GM21423 (cell line): ENCODE data around the gene GPSM1.

Experiments
- ATAC-seq: cut with Tn5 transposase; IDR thresholded peaks from one replicate; pipeline ENCODE4 v1.9.1; 2021; ENCODE audit warnings: mild to moderate bottlenecking, moderate library complexity; ENCODE audit not compliant: unreplicated experiment

The GPSM1 gene, protein sequence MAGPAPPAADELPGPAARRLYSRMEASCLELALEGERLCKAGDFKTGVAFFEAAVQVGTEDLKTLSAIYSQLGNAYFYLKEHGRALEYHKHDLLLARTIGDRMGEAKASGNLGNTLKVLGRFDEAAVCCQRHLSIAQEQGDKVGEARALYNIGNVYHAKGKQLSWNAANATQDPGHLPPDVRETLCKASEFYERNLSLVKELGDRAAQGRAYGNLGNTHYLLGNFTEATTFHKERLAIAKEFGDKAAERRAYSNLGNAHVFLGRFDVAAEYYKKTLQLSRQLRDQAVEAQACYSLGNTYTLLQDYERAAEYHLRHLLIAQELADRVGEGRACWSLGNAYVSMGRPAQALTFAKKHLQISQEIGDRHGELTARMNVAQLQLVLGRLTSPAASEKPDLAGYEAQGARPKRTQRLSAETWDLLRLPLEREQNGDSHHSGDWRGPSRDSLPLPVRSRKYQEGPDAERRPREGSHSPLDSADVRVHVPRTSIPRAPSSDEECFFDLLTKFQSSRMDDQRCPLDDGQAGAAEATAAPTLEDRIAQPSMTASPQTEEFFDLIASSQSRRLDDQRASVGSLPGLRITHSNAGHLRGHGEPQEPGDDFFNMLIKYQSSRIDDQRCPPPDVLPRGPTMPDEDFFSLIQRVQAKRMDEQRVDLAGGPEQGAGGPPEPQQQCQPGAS

GRCh38 chr9:136327304-136327974 is at the start of gene GPSM1:
GPSM1 (plus strand) TSS chr9:136327539; CDS start chr9:136327696, 157 bp downstream.
- no peak for ATAC-seq

DNA sequence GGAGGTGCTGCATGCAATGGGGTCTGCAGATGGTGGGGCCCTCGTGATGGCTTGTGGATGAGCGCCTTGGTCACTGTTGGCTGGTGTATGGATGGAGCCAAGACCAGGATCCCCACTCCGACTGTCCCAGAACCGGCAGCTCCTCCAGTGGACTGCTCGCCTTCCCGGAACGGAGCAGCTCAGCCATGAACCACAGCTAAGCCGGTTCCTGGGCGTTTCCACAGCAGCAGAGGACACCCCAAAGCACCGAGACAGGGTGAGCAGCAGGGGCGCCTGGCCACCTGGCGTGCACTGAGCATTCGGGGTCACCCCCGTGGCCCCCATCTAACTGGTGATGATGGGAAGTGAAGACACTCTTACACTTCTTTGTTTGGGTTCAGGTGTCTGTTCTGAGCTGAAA is 49.6 kb upstream of the GPSM1 start:
- ATAC-seq = no peak

DNA sequence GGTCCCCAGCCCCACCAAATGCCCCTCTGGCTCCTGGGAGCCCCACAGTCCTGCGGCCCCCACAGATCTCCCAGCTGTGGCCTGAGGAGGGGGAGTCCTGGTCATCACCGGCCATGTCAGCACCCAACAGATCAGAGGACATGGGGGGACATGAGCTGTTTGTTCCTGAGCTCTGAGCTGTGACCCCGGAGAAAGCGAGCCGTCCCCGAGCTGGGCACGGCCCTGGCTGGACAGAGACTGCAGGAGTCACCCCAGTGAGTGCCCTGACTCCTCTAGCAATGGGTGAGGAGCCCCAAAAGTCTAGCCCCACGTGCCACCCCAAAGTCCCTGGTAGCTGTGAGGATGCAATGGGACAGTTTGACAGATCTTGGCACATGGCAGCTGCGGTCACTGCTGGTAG is 49.1 kb upstream of the GPSM1 start:
- no peak for ATAC-seq

DNA sequence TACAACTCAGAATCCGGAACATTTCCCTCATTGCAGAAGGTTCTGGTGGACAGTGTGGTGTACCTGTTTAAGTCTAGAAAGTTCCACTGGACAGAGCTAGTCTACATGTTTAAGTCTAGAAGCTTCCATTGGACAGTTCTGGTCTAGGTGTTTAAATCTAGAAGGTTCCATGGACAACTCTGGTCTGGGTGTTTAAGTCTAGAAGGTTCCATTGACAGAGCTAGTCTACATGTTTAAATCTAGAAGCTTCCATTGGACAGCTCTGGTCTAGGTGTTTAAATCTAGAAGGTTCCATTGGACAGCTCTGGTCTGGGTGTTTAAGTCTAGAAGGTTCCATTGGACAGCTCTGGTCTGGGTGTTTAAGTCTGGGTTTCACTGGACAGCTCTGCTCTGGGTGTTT is 48.4 kb upstream of the GPSM1 start:
- ATAC-seq = no peak

DNA sequence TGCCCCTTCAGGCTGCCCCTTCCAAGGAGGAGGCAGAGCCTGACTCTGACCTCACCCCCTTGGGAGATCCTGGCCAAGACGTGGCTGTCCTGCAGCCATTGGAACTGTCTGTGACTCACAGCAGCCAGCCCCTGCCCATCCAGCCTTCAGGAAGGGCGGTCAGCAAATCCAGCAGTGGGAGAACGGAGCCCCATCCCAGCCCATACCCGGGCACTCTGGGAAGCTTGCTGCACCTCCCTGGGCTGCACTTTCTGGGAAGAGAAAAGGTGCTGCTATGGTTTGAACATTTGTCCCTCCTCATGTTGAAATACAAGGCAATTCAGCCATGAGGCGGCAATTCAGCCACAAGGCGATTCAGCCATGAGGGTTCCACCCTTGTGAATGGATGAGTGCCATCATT is 47.9 kb upstream of the GPSM1 start:
- ATAC-seq = no peak

GRCh38 chr9:136280535-136281315 is 46.6 kb upstream of the GPSM1 start:
- ATAC-seq = no peak

DNA sequence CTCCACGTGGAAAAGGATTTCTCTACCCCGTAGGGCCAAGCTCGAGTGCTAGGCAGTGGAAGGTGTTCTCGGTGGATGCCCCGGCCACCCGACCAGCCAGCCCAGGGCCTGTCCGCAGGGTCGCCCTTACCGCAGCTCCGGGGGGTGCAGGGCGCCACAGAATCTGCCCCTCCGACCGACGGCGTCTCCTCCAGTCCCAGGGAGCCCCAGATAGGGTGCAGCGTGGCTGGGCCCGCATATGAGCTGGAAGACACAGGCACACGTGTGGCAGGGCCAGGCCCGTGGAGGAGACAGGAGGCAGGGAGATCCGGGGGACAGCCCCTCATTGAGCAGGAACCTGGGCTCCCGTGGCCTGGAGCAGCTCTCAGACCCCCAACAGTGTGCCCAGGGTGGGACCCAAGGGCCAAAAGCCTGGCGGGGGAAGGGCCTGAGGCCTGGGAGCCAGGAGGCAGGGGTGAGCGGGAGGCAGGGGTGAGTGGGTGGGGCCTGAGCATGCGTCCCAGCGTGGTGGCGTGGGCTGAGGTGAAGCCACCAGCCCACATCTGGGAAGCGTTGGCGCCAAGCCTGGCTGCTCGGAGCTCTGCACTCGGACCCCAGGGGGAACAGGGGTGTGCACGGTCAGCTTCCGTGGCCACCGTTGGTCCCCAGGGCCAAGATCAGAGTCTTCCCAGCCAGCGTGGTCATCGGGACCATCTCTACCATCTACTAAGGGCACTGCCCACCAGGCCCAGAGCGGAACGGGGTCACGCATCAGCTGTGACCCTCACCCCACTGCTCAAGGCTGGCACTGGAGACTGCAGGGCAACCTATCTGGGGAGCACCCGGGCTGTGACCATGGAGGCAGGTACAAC is 45.7 kb upstream of the GPSM1 start:
- ATAC-seq = no peak

DNA sequence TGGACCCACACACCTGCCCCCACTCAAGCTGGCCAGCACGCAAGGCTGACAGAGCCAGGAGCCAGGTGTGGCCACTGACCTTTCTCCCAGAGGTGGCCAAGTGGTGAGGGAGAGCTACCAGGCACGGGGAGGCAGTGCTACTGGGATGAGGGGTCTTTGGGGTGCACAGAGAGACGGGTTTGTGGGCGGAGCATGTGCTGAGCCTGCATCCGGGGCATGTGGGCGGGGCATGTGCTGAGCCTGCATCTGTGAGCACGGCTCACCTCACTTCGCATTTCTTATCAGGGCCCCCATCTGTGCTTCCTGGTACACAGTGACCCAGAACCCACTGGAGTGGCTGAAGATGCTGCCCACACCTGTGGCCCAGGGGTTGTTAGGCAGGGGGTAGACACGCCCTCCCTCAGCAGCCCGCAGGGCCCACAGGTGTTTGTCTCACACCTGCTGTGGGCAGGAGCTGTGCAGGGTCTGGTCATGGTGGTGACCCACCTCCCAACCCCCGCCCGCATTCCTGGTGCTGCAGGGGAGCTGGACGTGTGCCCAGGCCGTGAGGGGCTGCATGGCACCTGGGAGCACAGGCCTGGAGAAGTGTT is 45.0 kb upstream of the GPSM1 start:
- ATAC-seq = no peak

DNA sequence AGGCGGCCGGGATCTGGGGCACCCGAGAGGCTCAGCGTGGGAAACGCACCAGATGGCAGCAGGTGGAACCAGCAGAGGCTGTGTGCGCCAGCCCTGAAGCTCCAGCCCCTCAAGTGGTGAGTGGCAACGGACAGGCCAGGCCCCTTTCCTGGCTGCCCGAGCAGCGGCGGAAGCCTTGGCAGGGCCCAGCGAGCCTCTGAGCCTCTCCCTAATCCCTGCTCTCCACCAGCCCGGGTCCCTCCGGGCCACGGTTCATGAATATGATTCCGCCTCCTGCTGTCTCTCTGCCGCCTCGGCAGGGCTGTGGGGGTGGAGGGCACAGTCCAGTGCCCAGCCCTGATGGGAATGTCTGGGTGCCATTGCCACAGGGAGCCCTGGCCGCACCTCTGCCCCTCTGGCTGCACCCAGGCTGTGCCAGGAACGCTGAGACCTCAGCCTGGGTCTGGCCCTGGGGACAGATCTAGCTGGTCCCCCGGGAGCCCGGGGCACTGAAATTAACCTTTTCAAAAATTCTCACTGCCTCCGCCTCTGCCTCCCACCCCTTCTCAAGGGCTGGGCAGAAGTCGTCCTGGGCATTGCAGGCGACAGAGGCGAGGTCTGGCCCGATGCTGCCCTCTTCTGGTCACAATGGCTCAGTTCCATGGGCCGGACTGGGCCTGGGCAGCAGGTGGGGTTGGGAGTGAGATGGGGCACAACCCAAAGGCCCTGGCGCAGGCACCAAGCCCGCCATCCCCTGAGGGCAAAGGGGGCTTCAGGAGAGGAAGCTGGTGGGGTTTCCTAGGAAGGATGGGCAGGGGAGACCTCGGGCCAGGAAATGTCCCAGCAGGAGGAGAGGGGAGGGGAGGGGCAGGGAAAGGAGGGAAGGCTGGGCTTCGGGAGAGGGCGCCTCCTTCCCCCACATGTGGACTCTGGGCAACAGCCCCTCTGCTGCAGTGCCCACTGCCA is 43.8 kb upstream of the GPSM1 start:
- ATAC-seq = no peak

GRCh38 chr9:136284311-136284710 is 43.0 kb upstream of the GPSM1 start:
- ATAC-seq = no peak

- ATAC-seq = no peak
These were observed 42.4 kb upstream of the GPSM1 start for GRCh38 chr9:136284951-136285350.

DNA sequence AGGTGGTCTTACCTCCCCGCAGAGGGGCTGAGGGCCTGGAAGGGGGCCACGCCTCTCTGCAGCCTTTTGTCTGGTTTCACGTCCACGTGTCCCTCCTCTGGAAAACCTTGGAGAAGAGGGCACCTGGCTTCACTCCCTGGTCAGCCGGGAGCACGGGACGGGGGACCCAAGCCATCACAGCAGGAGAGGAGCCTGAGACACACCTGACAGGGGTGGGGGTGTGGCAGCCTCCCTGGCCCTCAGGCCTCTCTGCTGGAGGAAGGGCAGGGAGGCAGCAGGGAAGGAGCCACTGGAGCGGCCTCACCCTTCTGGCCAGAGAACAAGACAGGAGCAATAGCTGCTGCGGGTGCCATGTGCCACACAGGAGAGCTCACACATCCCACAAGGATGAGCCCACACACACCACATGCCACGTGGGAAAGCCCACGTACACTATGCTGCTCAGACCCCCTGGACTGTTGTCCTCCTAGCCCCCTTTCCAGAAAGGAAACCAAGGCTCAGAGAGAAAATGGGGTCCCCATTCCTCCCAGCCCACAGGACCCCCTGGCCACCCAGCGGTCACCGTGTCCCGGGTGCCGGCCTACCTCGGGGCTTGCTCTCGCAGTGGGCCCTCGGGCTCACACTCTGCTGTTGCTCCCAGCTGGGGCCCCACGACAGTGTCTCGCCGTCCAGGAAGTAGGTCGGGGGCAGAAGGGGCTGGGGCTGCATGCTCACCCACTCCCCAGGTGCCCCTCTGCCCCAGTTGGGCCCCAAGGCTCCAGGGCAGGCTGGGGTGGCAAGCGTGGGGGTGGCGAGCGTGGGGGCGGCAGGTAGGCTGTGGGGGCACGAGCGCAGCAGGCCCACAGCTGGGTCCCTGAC is 41.6 kb upstream of the GPSM1 start:
- ATAC-seq = no peak

GRCh38 chr9:136286359-136286986 is 40.9 kb upstream of the GPSM1 start:
- ATAC-seq = no peak

DNA sequence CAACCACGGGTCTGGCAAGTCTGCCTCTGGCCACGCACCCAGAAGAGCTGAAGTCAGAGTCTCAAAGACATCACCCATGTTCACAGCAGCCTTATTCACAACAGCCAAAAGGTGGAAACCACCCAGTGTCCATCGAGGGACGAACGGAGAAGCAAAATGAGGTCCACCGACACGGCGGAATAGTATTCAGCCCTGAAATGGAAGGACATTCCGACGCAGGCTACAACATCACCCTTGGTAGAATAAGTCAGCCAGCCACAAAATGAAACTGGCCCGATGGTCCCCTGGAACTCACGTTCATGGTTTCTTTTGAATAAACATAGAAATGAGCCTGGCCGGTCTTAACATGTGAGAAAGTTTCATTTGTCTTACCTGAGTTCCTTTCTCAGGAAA is 40.4 kb upstream of the GPSM1 start:
- no peak for ATAC-seq

DNA sequence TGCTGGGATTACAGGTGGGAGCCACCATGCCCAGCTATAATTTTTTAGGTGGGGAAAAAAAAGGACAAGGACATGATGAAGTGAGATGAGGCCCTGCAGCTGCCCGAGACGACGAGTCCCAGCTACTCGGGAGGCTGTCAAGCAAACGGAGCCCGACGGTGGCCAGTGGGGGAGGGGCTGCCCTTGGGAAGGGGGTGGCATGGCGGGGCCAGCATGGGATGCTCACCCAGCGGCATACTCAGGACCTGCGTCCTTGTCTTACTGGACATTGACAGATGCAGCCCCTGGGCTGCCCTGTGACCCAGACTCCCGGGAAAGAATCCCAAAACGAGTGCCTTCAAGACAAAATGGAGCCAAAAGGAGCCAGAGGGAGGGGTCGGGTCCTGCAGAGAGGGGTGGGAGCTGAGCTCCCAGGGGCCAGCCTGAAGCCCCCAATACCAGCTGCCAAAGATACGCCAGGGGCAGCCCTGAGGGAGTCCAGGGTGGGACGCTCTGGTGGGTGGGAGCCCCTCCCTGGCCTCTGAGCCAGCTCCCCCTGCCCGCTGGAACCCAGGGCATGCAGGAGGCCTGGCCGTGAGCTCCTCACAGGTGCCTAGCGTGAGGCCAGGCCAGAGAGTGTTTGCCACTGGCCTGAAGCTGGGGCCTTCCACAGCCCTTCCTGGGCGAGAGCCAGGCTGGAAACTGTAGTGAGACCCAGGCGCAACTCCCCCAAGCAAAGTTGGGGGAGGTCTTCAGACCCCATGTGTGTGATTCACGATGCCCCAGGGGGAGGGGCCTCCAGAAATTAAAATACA is 39.2 kb upstream of the GPSM1 start:
- no peak for ATAC-seq

DNA sequence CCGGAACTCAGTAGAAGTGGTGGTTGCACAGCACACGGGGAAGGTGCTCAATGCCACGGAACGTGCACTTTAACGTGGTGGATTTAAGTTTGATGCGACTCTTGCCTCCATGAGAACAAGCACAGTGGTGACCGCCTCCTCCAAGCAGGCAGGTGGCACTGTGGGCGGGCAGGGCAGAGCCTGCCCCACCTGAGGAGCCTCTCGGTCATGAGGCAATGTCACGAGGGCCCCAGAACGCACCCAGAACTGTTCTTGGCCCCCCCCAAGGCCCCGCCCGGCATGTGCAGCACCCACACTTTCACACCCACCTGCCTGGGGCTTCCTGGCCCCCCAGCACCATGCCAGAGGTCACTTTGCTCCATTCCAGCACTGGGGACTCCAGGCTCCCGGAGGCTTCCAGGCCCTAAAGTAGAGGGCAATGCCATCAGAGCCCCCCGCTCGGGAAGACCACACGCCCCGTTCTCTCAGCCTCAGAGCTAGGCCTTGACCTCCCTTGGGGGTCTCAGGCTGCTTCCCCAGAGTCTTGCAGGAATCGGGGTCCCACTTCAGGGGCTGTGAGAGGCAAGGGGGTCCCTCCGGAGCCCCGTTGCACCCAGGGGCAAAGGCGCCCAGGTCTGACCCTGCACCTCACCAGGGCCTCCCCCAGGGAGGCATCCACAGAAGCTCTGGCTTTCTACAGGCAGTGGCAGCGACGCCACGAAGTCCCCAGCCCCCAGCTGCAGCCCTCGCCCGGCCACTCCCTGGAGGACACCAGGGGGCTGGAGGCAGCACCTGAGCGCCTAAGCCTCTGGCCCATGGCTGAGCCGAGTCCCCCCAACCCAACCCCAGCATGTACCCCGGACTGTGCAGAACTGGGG is 37.5 kb upstream of the GPSM1 start:
- no peak for ATAC-seq
